H1 (cell line): ENCODE results near the gene LRRIQ3. TPM values are rescaled to one million over a fixed set of nuclear protein-coding genes. Genes with fewer than 3 reads are reported as not detected.

Experiments
- CTCF ChIA-PET: fragments of 300-600 bp; sonication (Branson Sonifier 250); formaldehyde crosslinking; loops from one replicate; lab custom pipeline; 2021; ENCODE audit not compliant: partially characterized antibody; lab: Charles Lee
- POLR2A ChIA-PET: fragments of 300-600 bp; sonication (Branson Sonifier 250); formaldehyde crosslinking; loops from one replicate; lab custom pipeline; 2021; ENCODE audit warnings: inconsistent platforms; ENCODE audit not compliant: partially characterized antibody; lab: Charles Lee
- DNase-seq, 2 experiments: peaks; one replicate each; pipeline versions ENCODE4 v3.0.0 to v3.0.0-alpha.2; 2010 to 2022; ENCODE audit warnings: low spot score in 2 of 2, low read depth in 1 of 2, mixed read lengths in 1 of 2
- FAIRE-seq: peaks from 2 replicates; lab custom pipeline; 2011; peaks lifted over from hg19 to GRCh38; lab: Jason Lieb, UNC
- H2AFZ ChIP-seq: 2 replicates; pipeline ENCODE4 v1.8.1; 2012; ENCODE audit warnings: low read length, inconsistent platforms
- H2AK5ac ChIP-seq: 2 replicates; pipeline ENCODE4 v1.6.1; 2013; ENCODE audit warnings: low read depth, low read length
- H2BK120ac ChIP-seq: replicated peaks from 2 replicates; pipeline ENCODE3; 2013; ENCODE audit warnings: low read depth, low read length, inconsistent platforms
- H2BK12ac ChIP-seq: 2 replicates; pipeline ENCODE4 v1.6.1; 2013; ENCODE audit warnings: low read depth, low read length
- H2BK15ac ChIP-seq: 2 replicates; pipeline ENCODE4 v1.6.1; 2013; ENCODE audit warnings: low read length
- H2BK20ac ChIP-seq: 2 replicates; pipeline ENCODE4 v1.6.1; 2013; ENCODE audit warnings: low read length
- H2BK5ac ChIP-seq: 2 replicates; pipeline ENCODE4 v1.6.1; 2013; ENCODE audit warnings: low read depth, low read length
- H3K14ac ChIP-seq: 2 replicates; pipeline ENCODE4 v1.6.1; 2013; ENCODE audit warnings: inconsistent platforms; ENCODE audit not compliant: insufficient read length
- H3K18ac ChIP-seq: 2 replicates; pipeline ENCODE4 v1.6.1; 2013; ENCODE audit warnings: low read length; ENCODE audit errors: extremely low read depth
- H3K23ac ChIP-seq: 2 replicates; pipeline ENCODE4 v1.6.1; 2013; ENCODE audit warnings: inconsistent platforms; ENCODE audit not compliant: insufficient read length
- H3K23me2 ChIP-seq: 2 replicates; pipeline ENCODE4 v1.6.1; 2013; ENCODE audit warnings: low read depth, low read length
- H3K27ac ChIP-seq: 2 replicates; pipeline ENCODE4 v1.6.1; 2011; ENCODE audit warnings: low read depth, low read length, inconsistent platforms
- H3K27me3 ChIP-seq, 4 experiments: replicated peaks in 1 of 4; 1 replicate in 1 of 4; 2 replicates in 3 of 4; pipeline versions ENCODE4 v1.6.1 to v1.8.1; 2011 to 2013; ENCODE audit warnings: low read length in 3 of 4, mild to moderate bottlenecking in 3 of 4, inconsistent platforms in 2 of 4, mixed read lengths in 2 of 4, moderate library complexity in 1 of 4; ENCODE audit not compliant: control insufficient read depth in 3 of 4, insufficient read depth in 3 of 4; ENCODE audit errors: extremely low read depth in 1 of 4
- H3K36me3 ChIP-seq, 4 experiments: 2 replicates each; pipeline versions ENCODE4 v1.6.1 to v1.8.1; 2011 to 2013; ENCODE audit warnings: mild to moderate bottlenecking in 4 of 4, low read length in 3 of 4, moderate library complexity in 2 of 4, control low read depth in 1 of 4, inconsistent platforms in 1 of 4; ENCODE audit not compliant: insufficient read depth in 4 of 4, control insufficient read depth in 2 of 4
- H3K4ac ChIP-seq: replicated peaks from 2 replicates; pipeline ENCODE3; 2013; ENCODE audit warnings: low read length, low read depth, mixed read lengths, inconsistent platforms; ENCODE audit not compliant: insufficient read length
- H3K4me1 ChIP-seq, 4 experiments: replicated peaks in 1 of 4; 1 replicate in 1 of 4; 2 replicates in 3 of 4; pipeline versions ENCODE4 v1.6.1 to v1.8.1; 2011 to 2013; ENCODE audit warnings: low read length in 3 of 4, inconsistent platforms in 2 of 4, mixed read lengths in 1 of 4; ENCODE audit not compliant: insufficient read depth in 4 of 4, control insufficient read depth in 3 of 4
- H3K4me2 ChIP-seq, 2 experiments: 2 replicates each; pipeline versions ENCODE4 v1.6.1 to v1.8.1; 2011 to 2013; ENCODE audit warnings: low read depth in 2 of 2, low read length in 2 of 2, control low read depth in 1 of 2, inconsistent platforms in 1 of 2, mild to moderate bottlenecking in 1 of 2; ENCODE audit not compliant: insufficient read depth in 1 of 2
- H3K4me3 ChIP-seq, 4 experiments: fragments of 200-600, 300-600 bp in 1 of 4; sonication (generic), shearing (Covaris generic), sonication (Bioruptor Twin) in 1 of 4; 2 replicates each; pipeline versions ENCODE4 v1.5.1 to v1.8.1; 2011 to 2016; ENCODE audit warnings: low read length in 4 of 4, low read depth in 3 of 4, control low read depth in 2 of 4, inconsistent platforms in 2 of 4, mild to moderate bottlenecking in 2 of 4, mixed read lengths in 1 of 4, moderate library complexity in 1 of 4; ENCODE audit not compliant: insufficient read depth in 2 of 4; ENCODE audit errors: extremely low read depth in 1 of 4
- H3K56ac ChIP-seq: replicated peaks from 2 replicates; pipeline ENCODE3; 2013; ENCODE audit warnings: low read depth, mild to moderate bottlenecking, mixed read lengths, low read length, inconsistent platforms; ENCODE audit not compliant: insufficient read length
- H3K79me1 ChIP-seq: 2 replicates; pipeline ENCODE4 v1.6.1; 2013; ENCODE audit warnings: low read depth, low read length, control low read depth
- H3K79me2 ChIP-seq, 2 experiments: 2 replicates each; pipeline versions ENCODE4 v1.6.1 to v1.8.1; 2012 to 2013; ENCODE audit warnings: low read length in 2 of 2, mild to moderate bottlenecking in 2 of 2, inconsistent platforms in 1 of 2; ENCODE audit not compliant: insufficient read depth in 2 of 2, control insufficient read depth in 1 of 2
- H3K9ac ChIP-seq, 4 experiments: replicated peaks in 1 of 4; 1 replicate in 1 of 4; 2 replicates in 3 of 4; pipeline versions ENCODE4 v1.6.1 to v1.8.1; 2011 to 2013; ENCODE audit warnings: low read depth in 3 of 4, low read length in 3 of 4, control low read depth in 2 of 4, mild to moderate bottlenecking in 2 of 4, moderate library complexity in 2 of 4, inconsistent platforms in 1 of 4; ENCODE audit errors: extremely low read depth in 1 of 4
- H3K9me3 ChIP-seq, 2 experiments: 2 replicates each; pipeline versions ENCODE4 v1.6.1 to v1.8.1; 2012 to 2013; ENCODE audit warnings: mild to moderate bottlenecking in 2 of 2, moderate library complexity in 2 of 2, control low read depth in 1 of 2, inconsistent platforms in 1 of 2, low read depth in 1 of 2, low read length in 1 of 2, mixed read lengths in 1 of 2; ENCODE audit not compliant: insufficient read depth in 2 of 2
- H4K20me1 ChIP-seq, 2 experiments: replicated peaks in 1 of 2; 2 replicates each; pipeline versions ENCODE3 to v1.8.1; 2011 to 2013; ENCODE audit warnings: inconsistent platforms in 2 of 2, low read length in 2 of 2, mild to moderate bottlenecking in 1 of 2; ENCODE audit not compliant: insufficient read depth in 2 of 2, control insufficient read depth in 1 of 2
- H4K5ac ChIP-seq: 2 replicates; pipeline ENCODE4 v1.6.1; 2013; ENCODE audit warnings: low read length, low read depth, mixed read lengths, inconsistent platforms; ENCODE audit not compliant: insufficient read length
- H4K8ac ChIP-seq: 2 replicates; pipeline ENCODE4 v1.8.0; 2013; ENCODE audit warnings: mild to moderate bottlenecking, moderate library complexity, low read length, inconsistent platforms; ENCODE audit not compliant: insufficient read depth; ENCODE audit errors: extremely low read depth
- H4K91ac ChIP-seq: replicated peaks from 2 replicates; pipeline ENCODE3; 2013; ENCODE audit warnings: low read length, mixed read lengths, inconsistent platforms; ENCODE audit not compliant: insufficient read length
- CHD7 ChIP-seq: fragments of 300-600 bp; sonication (generic); IDR thresholded peaks from 2 replicates; pipeline ENCODE4 v1.7.1; 2012; ENCODE audit warnings: low read length, moderate library complexity, mild to moderate bottlenecking, inconsistent platforms; ENCODE audit not compliant: insufficient replicate concordance
- SUZ12 ChIP-seq: fragments of 200-600 bp; sonication (generic); IDR thresholded peaks from 2 replicates; pipeline ENCODE4 v1.6.1; 2012; ENCODE audit warnings: mild to moderate bottlenecking, inconsistent platforms, low read length, moderate library complexity, mixed read lengths
- polyA plus RNA-seq, 7 experiments: library from polyadenylated mRNA; depleted of rRNA in 3 of 7; stranded (reverse) in 5 of 7; unstranded in 2 of 7; fragments of >200 nt in 5 of 7; fragments of 200-250 nt in 2 of 7; gene quantifications; 1 replicate in 5 of 7; 2 replicates in 1 of 7; 4 replicates in 1 of 7; pipeline versions ENCODE4 v1.2.1 to v1.2.3, GENCODE V29; 2011 to 2013; ENCODE audit warnings: missing spikeins in 2 of 7, mixed read lengths in 2 of 7
- total RNA-seq: library from RNA; stranded (reverse); fragmentation: NEBNext Ultra II Directional; extraction: Animal tissue kit (Norgen Biotek cat#: 25700); gene quantifications from 2 replicates; pipeline ENCODE4 v1.2.1, GENCODE V29; 2021

LRRIQ3 gene
- total and polyA plus RNA-seq, 2 of the 8 experiments (the other 6 are each of a cell fraction or from before 2014, with no cell fraction given) = 0.08 to 0.19 TPM

GRCh38 chr1:74161497-74161896 lies 36.5 kb downstream of the LRRIQ3 start:
- POLR2A ChIA-PET = no interaction called here
- TF ChIP-seq CHD7 (no peak), SUZ12 (no peak)

More at GRCh38 chr1:74161497-74161896, 36.5 kb downstream of the LRRIQ3 start:
- Histone ChIP-seq H3K36me3 (no peaks in the 10 kb centered on the region), H3K9me3 (no peaks in the 10 kb centered on the region), H2BK5ac (no peak overlapping the region), H3K56ac (peak overlapping the region; percentile 73), H2AFZ (no peak overlapping the region), H2AK5ac (no peak overlapping the region), H3K18ac (no peak overlapping the region), H2BK120ac (no peak overlapping the region), H4K5ac (no peak overlapping the region), H3K27me3 (no peaks in the 10 kb centered on the region), H2BK15ac (no peak overlapping the region), H3K4ac (no peak overlapping the region), H3K23me2 (no peaks in the 10 kb centered on the region), H4K91ac (no peak overlapping the region), H3K4me2 (no peak overlapping the region), H3K79me2 (no peaks in the 10 kb centered on the region), H3K27ac (no peak overlapping the region), H2BK20ac (no peak overlapping the region), H3K9ac (no peak overlapping the region), H2BK12ac (no peak overlapping the region), H4K8ac (no peak overlapping the region), H4K20me1 (no peaks in the 10 kb centered on the region), H3K4me1 (no peaks in the 10 kb centered on the region), H3K4me3 (no peak overlapping the region), H3K79me1 (no peaks in the 10 kb centered on the region), H3K14ac (no peak overlapping the region), H3K23ac (no peak overlapping the region)
- CTCF ChIA-PET = no interaction called here
- FAIRE-seq (no peak), DNase-seq (no peak)
